ENCODE data around the gene NRG2.

The NRG2 gene

GRCh38 chr5:139951296-139951924, 91.7 kb downstream of the NRG2 start:
- DNase-seq (ENCODE audit: low read depth in 4 of 4, low spot score in 1 of 4): no peak

- DNase-seq (ENCODE audit: low read depth in 4 of 4, low spot score in 1 of 4): no peak
Observed at GRCh38 chr5:139950436-139950835, 92.7 kb downstream of the NRG2 start.

DNA sequence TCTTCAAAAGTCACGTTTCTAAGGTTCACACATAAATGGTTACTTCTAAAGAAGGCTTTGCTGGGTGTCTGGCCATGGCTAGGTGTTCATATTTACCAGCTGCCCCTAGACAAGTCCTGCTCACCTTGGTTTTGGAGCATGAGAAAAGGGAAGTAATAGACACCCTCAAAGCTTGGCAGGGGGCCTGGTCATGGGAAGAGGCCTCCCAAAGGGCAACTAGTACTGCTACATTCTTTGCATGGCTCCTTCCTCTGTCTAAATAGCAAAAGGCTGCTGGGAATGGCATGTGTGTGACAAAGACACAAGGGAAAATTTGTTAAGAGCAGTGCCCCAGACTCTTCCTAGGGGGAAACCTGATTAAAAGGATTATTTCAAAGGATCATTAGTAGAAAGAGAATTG, 93.4 kb downstream of the NRG2 start:
- no peak for DNase-seq (ENCODE audit: low read depth in 4 of 4, low spot score in 1 of 4)

DNA sequence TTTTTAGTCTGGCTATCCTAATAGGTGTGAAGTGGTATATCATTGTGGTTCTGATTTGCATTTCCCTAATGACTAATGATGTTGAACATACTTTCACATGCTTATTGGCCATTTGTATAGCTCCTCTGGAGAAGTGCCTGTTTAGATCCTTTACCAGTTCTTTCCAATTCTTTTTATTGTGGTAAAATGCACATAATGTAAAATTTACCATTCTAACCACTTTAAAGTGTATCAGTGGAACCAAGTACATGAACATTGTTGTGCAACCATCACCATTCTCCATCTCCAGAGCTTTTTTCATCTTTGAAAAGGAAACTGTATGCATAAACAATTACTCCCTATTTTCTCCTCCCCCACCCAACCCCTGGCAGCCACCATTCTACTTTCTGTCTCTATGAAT, 95.4 kb downstream of the NRG2 start:
- no peak for DNase-seq (ENCODE audit: low read depth in 4 of 4, low spot score in 1 of 4)

GRCh38 chr5:139946440-139946839, 96.7 kb downstream of the NRG2 start:
- DNase-seq (ENCODE audit: low read depth in 4 of 4, low spot score in 1 of 4): no peak

DNA sequence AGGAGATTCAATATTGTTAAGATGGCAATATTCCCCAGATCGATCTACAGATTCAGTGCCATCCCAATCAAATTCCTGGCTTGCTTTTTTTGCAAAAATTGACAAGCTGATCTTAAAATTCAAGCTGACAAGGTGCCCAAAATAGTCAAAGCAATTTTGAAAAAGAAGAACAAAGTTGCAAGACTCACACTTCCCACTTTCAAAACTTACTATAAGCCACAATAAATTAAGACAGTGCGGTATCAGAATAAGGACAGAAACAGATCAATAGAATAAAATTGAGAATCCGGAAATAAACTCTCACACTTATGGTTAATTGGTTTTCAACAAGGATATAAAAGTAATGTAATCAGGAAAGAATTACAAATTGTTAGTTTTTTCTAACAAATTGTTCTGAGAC, 97.1 kb downstream of the NRG2 start:
- no peak for DNase-seq (ENCODE audit: low read depth in 4 of 4, low spot score in 1 of 4)

- DNase-seq (ENCODE audit: low read depth in 4 of 4, low spot score in 1 of 4): no peak
Observed at GRCh38 chr5:139942243-139942642, 100.9 kb downstream of the NRG2 start.

DNA sequence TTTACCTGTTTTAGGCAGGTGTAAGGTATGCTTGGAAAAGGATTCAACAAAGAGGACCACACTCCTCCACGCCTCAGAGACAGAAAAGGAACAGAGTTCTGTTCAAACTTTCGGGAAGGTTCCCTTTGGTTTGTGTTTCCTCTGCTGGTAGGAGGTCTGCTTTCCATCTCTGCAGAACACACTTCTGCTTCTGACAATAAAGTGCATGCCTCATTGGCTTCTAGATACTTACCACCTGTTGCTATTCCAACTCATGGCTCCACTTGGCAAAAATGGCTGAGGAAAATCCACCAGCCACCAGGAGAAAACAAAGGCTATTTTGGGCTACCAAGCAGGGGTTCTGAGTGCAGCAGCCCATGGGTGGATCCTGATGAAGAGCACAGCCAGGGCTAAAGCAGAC, 112.7 kb downstream of the NRG2 start:
- no peak for DNase-seq (ENCODE audit: low read depth in 4 of 4, low spot score in 1 of 4)

DNA sequence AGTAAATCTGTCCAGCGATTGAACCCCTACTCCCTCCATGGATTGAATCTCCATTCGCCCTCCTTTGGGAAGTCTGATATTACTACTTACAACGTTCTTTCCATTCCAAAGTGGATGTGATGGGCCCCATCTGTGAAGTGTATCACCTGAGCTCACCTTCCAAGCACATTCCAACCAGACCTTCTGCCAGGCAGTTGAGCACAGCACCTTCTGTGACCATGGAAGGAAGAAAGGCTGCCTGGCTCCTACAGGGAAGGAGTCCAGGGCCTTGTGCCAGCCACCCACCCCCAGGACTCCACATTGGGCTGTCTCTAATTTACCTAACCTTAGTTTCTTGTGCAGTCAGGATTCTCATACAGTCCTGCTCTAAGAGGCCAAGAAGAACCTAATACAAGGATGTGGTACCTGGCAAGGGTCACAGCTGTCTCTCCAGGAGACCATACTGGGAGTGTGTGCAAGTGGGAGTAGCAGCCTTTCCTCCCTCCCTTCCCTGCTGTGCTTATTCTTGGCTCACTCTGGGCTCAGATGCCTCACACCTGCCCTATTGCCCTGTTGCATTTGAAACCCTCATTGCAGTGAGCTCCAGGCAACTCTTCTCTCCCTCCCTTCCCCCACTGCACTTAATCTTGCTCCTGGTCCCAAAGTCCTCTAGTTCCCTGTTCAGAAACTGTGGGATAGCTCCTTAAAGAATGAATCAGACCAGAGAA, 116.1 kb downstream of the NRG2 start:
- DNase-seq (ENCODE audit: low read depth in 4 of 4, low spot score in 1 of 4): no peak

GRCh38 chr5:139925650-139926640, 117.2 kb downstream of the NRG2 start:
- no peak for DNase-seq (ENCODE audit: low read depth in 4 of 4, low spot score in 1 of 4)

DNA sequence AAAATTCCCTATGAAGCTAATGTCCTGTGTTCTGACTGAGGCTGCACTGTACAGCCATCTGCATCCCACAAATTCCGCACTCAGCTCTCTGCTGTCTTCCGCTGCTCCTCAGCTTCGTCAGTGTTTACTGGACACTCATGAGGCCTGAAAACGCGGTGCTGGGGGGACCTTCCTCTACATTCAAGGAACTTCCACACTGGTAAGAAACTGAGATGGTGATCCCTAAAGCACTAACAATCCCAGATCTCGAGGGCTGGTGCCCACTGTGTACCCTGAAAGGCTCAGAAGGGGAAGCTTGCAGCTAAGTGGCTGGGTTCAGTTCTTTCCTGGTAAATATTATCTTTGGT, 117.9 kb downstream of the NRG2 start:
- DNase-seq (ENCODE audit: low read depth in 4 of 4, low spot score in 1 of 4): no peak

GRCh38 chr5:139924294-139925215, 118.5 kb downstream of the NRG2 start:
- no peak for DNase-seq (ENCODE audit: low read depth in 4 of 4, low spot score in 1 of 4)

- no peak for DNase-seq (ENCODE audit: low read depth in 4 of 4, low spot score in 1 of 4)
Observed at GRCh38 chr5:139919308-139919707, 123.8 kb downstream of the NRG2 start.

- no peak for DNase-seq (ENCODE audit: low read depth in 4 of 4, low spot score in 1 of 4)
Observed at GRCh38 chr5:139915834-139916233, 127.3 kb downstream of the NRG2 start.

DNA sequence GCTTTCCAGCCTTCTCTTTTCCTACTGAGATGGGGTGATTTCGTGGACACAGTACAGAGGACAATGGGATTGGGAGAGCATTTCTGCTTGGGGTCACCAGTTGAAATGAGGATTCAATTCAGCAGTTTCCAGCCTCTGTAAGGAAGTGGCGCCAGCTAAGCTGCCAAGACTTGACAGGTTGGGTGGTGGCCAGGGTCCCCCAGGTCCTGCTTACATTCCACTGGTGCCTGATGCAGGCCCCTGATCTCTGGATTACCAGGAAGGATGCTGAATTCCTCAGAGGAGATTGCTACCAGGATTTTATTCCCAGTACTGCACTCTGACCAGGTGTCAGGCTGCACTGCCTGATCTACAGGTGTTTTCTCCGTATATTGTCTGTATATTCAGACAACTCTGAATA, 127.8 kb downstream of the NRG2 start:
- DNase-seq (ENCODE audit: low read depth in 4 of 4, low spot score in 1 of 4): no peak

- DNase-seq (ENCODE audit: low read depth in 4 of 4, low spot score in 1 of 4): no peak
Observed at GRCh38 chr5:139914218-139914807, 128.8 kb downstream of the NRG2 start.

- no peak for DNase-seq (ENCODE audit: low read depth in 4 of 4, low spot score in 1 of 4)
Observed at GRCh38 chr5:139912804-139913203, 130.3 kb downstream of the NRG2 start.

DNA sequence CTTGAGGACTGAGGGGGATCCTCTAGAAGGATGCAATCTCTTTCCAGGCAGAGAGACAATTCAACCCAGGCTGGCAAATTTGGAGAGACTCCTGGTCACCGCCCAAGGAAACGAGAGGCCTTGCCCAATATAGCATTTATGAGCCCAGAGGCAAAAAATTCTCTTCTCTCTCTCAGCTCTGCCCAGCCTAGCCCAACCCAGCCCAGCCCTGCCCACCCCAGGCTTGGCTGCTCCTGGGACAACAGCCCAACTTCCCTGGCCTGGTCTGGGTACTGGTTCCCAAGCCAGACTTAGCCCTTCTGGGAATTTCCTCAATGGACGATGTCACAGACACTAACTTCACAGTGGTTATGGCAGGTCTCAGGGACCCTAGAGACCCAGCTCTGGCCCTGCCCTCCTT, 130.9 kb downstream of the NRG2 start:
- no peak for DNase-seq (ENCODE audit: low read depth in 4 of 4, low spot score in 1 of 4)

- DNase-seq (ENCODE audit: low read depth in 4 of 4, low spot score in 1 of 4): no peak
Observed at GRCh38 chr5:139911425-139912120, 131.5 kb downstream of the NRG2 start.

GRCh38 chr5:139910901-139911300, 132.2 kb downstream of the NRG2 start:
- DNase-seq (ENCODE audit: low read depth in 4 of 4, low spot score in 1 of 4): no peak

All from stimulated activated CD4-positive, alpha-beta T cell treated with anti-CD3 and anti-CD28 coated beads, Interleukin-1b, Interleukin-23, amount 100 ng/mL, for 24 hours (primary cell).